VCaP (cell line): ENCODE data around the gene PTRH2.

ENCODE experiments used
- H3K27ac ChIP-seq: fragments of 450-650 bp; 2 replicates; pipeline ENCODE4 v1.5.1; 2017
- TF ChIP-seq, protein P1 (sequence below): fragments of 450-650 bp; conservative IDR thresholded peaks from 2 replicates; pipeline ENCODE4 v1.5.1; 2017; ENCODE audit warnings: mild to moderate bottlenecking, moderate library complexity

PTRH2 gene

DNA sequence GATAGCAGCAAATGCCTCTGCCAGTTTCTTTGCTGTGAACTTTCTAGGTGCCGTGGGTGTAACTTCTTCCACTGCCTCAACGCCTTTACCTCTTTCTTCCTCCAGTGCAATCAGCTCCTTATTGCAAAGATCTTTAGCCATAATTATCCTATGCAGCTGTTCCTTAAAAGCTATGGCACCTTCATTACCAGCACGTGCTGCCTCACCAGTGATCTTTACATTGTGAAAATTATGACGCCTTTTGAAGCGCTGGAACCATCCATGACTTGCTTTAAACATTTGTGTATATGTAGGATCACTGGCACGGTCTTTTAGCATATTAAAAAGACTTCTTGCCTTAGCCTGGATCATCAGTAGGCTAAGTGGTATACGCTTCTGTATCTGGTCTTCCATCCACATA is 8.0 kb downstream of the PTRH2 start:
- TF ChIP-seq, protein P1, sequence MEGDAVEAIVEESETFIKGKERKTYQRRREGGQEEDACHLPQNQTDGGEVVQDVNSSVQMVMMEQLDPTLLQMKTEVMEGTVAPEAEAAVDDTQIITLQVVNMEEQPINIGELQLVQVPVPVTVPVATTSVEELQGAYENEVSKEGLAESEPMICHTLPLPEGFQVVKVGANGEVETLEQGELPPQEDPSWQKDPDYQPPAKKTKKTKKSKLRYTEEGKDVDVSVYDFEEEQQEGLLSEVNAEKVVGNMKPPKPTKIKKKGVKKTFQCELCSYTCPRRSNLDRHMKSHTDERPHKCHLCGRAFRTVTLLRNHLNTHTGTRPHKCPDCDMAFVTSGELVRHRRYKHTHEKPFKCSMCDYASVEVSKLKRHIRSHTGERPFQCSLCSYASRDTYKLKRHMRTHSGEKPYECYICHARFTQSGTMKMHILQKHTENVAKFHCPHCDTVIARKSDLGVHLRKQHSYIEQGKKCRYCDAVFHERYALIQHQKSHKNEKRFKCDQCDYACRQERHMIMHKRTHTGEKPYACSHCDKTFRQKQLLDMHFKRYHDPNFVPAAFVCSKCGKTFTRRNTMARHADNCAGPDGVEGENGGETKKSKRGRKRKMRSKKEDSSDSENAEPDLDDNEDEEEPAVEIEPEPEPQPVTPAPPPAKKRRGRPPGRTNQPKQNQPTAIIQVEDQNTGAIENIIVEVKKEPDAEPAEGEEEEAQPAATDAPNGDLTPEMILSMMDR = no peak
- no peak overlapping the region for H3K27ac ChIP-seq

GRCh38 chr17:59698143-59698542 is 9.1 kb downstream of the PTRH2 start:
- no peak overlapping the region for H3K27ac ChIP-seq
- TF ChIP-seq, protein P1 = no peak

GRCh38 chr17:59696682-59697277 is 10.4 kb downstream of the PTRH2 start:
- TF ChIP-seq, protein P1 = no peak
- H3K27ac ChIP-seq = no peak overlapping the region

- TF ChIP-seq, protein P1 = no peak
These were observed 11.1 kb downstream of the PTRH2 start for GRCh38 chr17:59695945-59696681.

DNA sequence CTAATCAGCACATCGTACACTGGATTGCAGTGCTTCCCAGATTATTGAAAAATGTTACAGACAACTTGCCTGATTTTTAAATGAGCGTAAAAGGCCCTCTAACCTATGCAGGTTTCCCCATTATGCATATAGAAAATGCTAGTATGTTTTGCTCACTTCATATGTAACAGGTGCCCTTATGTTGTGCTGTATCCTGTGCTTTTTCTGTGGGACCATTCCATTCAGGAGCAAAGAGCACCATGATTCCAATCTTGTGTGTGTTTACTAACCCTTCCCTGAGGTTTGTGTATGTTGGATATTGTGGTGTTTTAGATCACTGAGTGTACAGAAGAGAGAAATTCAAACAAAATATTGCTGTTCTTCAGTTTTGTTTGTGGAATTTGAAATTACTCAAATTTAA is 12.9 kb downstream of the PTRH2 start:
- TF ChIP-seq, protein P1 = no peak
- no peak overlapping the region for H3K27ac ChIP-seq

More at GRCh38 chr17:59695945-59696681, 11.1 kb downstream of the PTRH2 start:
- H3K27ac ChIP-seq = no peak overlapping the region

GRCh38 chr17:59693582-59693981 is 13.6 kb downstream of the PTRH2 start:
- TF ChIP-seq, protein P1 = no peak
- no peak overlapping the region for H3K27ac ChIP-seq

- H3K27ac ChIP-seq = no peak overlapping the region
These were observed 18.7 kb downstream of the PTRH2 start for GRCh38 chr17:59688496-59688895.

More at GRCh38 chr17:59688496-59688895, 18.7 kb downstream of the PTRH2 start:
- TF ChIP-seq, protein P1 = no peak
